C4-2B (cell line): Measurements from ENCODE around the gene CNTNAP5.

ENCODE experiments used
- CTCF ChIP-seq: fragments of 450-650 bp; conservative IDR thresholded peaks from 2 replicates; pipeline ENCODE4 v1.5.1; 2017; ENCODE audit warnings: mild to moderate bottlenecking
- ZFX ChIP-seq: fragments of 450-650 bp; IDR thresholded peaks from 2 replicates; pipeline ENCODE4 v1.6.1; 2017

GRCh38 chr2:123999681-124000080, 25.4 kb upstream of the CNTNAP5 start:
- TF ChIP-seq CTCF (no peak), ZFX (no peak)
